Large intestine (tissue), 3 donors: ENCODE results near the gene NSG1. TPM values are rescaled to one million over a fixed set of nuclear protein-coding genes. Genes with fewer than 3 reads are reported as not detected.

ENCODE experiments used
- DNase-seq, 2 donors: peaks; one replicate each; pipeline versions ENCODE4 v3.0.0 to v3.0.0-alpha.2; 2013
- H3K27ac ChIP-seq: one replicate; pipeline ENCODE4 v1.5.1; 2013; ENCODE audit warnings: low read length
- H3K27me3 ChIP-seq: 2 replicates; pipeline ENCODE4 v1.6.1; 2013; ENCODE audit warnings: low read length; ENCODE audit not compliant: control insufficient read depth, insufficient read depth
- H3K36me3 ChIP-seq: 2 replicates; pipeline ENCODE4 v1.6.1; 2013; ENCODE audit warnings: low read length; ENCODE audit not compliant: control insufficient read depth, insufficient read depth
- H3K4me1 ChIP-seq: one replicate; pipeline ENCODE4 v1.6.1; 2013; ENCODE audit warnings: low read length; ENCODE audit not compliant: control insufficient read depth, insufficient read depth
- H3K4me3 ChIP-seq: one replicate; pipeline ENCODE4 v1.5.1; 2013; ENCODE audit warnings: low read length
- H3K9me3 ChIP-seq: one replicate; pipeline ENCODE4 v1.6.1; 2013; ENCODE audit warnings: mild to moderate bottlenecking, low read depth, low read length, moderate library complexity; ENCODE audit not compliant: control insufficient read depth
- WGBS: methylation state at CpG from one replicate; pipeline ENCODE4 v1.1.5; 2013; ENCODE audit warnings: low lambda C conversion rate; ENCODE audit not compliant: insufficient coverage; 5-methylcytosine and 5-hydroxymethylcytosine counted together
- polyA plus RNA-seq: library from polyadenylated mRNA; unstranded; fragments of 120-200 nt; gene quantifications from one replicate; pipeline ENCODE4 v1.2.1, GENCODE V29; 2013

The NSG1 gene
- polyA plus RNA-seq, 1 donor = 30.1 TPM

DNA sequence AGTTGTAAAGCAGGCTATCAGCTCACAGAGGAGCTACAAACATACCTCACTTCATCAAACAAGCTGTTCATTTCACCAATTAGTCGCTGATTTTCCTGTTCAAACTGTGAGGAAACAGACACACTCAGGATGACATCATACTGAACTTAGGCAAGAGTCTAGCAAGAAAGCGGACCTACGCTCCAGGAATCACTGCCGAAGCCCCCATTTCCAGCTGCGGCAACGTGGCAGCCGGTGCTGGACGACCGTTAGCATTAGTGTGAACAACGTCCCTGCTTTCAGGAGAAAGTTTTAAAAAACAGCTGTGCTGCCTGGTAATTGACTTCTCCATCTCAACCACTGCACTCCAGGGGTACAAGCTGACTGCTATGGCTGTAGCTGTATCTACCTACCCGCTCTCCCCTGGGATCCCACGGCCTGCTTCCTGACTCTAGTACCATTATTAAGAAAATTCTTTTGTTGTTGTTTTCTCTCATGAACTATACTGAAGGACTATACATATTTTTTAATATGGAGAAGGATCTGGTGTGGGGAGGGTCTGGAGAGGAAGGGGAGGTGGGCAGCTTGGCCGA lies 38.3 kb downstream of the NSG1 start:
- no CpG with 5 or more reads among the region's 13 CpGs for WGBS
- DNase-seq = no peak
- Histone ChIP-seq H3K27me3 (no peaks in the 10 kb centered on the region), H3K9me3 (no peaks in the 10 kb centered on the region), H3K4me3 (no peak overlapping the region), H3K36me3 (peaks cover 62% of the 10 kb centered on the region), H3K27ac (no peak overlapping the region), H3K4me1 (no peaks in the 10 kb centered on the region)

DNA sequence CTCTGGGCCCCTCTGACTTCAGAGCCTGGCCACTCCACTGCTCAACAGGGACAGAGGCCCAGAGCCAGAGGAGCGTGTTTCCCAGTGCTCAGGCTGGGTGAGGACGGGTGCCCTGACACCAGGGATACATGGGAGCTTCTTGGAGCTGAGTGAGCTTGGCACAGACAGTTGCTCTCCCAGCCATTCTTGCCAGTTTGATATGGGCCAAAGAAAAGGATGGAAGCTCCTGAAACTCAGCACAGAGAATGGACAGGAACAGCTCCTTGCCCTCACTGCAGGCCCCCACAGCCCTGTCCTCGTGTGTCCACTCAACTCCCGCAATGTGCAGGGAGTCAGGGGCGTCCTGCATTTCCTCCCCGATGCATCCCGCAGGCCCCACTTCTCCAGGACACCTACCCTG lies 38.8 kb downstream of the NSG1 start:
- Histone ChIP-seq H3K27ac (no peak overlapping the region), H3K4me3 (no peak overlapping the region), H3K36me3 (peaks cover 57% of the 10 kb centered on the region), H3K9me3 (no peaks in the 10 kb centered on the region), H3K4me1 (no peaks in the 10 kb centered on the region), H3K27me3 (no peaks in the 10 kb centered on the region)
- no CpG with 5 or more reads among the region's 7 CpGs for WGBS
- no peak for DNase-seq

DNA sequence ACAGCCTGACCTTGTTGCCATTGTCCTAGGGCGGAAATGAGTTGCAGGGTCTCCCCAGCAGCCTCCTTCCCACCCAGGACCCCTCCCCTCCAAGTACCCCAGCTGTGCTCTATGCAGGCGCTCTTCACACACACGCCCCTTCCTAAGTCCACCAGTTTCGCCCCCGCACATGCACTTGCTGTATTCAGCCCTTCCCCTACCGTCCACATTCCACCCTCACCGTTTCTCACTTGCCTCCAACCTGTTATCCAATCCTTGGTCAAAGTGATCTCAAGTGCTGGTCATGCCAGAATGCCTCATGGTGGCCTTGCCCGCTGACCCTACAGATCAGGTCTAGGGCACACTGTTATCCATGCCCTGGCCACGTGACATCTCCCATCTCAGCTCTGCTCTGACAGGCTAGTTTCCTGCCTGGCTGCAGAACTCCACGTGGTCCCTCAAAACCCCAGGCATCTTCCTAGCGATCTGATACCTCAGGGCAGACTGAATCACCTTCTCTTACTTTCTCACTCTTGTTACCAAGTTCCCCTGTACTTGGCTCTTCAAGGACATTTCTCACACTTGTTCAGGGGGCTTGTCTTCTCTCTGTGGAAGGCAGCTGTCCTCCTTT lies 39.7 kb downstream of the NSG1 start:
- Histone ChIP-seq H3K9me3 (no peaks in the 10 kb centered on the region), H3K4me1 (no peaks in the 10 kb centered on the region), H3K4me3 (no peak overlapping the region), H3K36me3 (peaks cover 49% of the 10 kb centered on the region), H3K27ac (no peak overlapping the region), H3K27me3 (no peaks in the 10 kb centered on the region)
- WGBS = 72% methylated on average over 4 of the region's 11 CpGs
- DNase-seq = no peak

DNA sequence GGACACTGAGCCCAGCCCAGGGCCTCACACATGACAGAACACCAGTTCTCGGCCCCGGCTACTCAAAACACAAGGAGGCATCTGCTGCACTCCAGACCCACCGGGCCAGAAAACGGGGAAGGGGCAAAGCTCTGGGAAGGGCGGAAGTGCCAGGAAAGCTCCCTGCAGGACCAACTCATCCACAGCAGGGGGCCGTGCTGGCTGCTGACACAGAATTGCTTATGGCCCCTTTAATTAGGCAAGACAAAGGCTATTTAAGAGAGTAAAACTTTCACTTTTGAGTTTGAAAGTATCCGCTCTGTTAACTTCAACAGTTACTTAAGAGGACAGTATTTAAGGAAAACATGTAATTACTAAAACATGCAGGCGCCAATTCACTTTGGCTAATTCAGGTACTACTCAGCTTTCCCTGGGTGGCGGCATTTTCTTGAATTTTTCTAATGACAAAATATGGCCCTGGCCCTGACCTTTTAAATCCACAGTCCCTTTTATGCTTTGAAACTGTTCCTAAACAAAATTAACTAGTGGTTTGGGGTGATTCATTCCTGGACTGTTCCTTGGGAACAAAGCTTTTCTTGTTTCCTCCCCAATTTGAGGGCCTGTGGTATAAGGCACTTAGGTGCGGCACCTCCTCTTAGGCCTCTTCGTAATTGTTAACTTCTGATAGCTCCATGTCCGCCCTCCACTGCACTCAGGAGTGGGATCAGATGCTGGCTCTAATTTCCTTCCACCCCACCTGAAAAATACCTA lies 40.4 kb downstream of the NSG1 start:
- Histone ChIP-seq H3K4me3 (no peak overlapping the region), H3K27ac (no peak overlapping the region), H3K4me1 (no peaks in the 10 kb centered on the region), H3K9me3 (no peaks in the 10 kb centered on the region), H3K27me3 (no peaks in the 10 kb centered on the region), H3K36me3 (peaks cover 46% of the 10 kb centered on the region)
- 100% methylated on average over 3 of the region's 12 CpGs for WGBS
- no peak for DNase-seq

DNA sequence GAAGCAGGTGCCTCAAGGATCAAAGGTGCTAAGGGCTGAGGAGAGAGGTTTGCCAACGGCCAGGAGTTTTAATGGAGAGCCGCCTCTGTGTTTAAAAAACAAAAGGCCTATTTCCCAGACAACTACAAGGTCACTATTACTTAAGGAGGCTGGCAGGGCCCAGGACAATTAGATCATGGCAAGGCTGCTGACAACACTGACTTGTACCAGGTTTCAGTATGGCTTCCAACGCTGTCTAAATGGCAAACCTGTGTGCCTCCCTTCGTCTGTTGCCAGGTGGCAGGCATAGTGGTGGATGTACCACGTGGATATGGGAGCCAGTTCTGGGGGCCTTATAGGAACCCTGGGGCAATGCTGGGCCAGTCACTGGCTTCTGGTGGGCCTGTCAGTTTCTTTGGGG lies 41.0 kb downstream of the NSG1 start:
- Histone ChIP-seq H3K4me1 (no peaks in the 10 kb centered on the region), H3K27ac (no peak overlapping the region), H3K36me3 (peaks cover 50% of the 10 kb centered on the region), H3K27me3 (no peaks in the 10 kb centered on the region), H3K4me3 (no peak overlapping the region), H3K9me3 (no peaks in the 10 kb centered on the region)
- 80% methylated on average over 1 of the region's 5 CpGs for WGBS
- no peak for DNase-seq

DNA sequence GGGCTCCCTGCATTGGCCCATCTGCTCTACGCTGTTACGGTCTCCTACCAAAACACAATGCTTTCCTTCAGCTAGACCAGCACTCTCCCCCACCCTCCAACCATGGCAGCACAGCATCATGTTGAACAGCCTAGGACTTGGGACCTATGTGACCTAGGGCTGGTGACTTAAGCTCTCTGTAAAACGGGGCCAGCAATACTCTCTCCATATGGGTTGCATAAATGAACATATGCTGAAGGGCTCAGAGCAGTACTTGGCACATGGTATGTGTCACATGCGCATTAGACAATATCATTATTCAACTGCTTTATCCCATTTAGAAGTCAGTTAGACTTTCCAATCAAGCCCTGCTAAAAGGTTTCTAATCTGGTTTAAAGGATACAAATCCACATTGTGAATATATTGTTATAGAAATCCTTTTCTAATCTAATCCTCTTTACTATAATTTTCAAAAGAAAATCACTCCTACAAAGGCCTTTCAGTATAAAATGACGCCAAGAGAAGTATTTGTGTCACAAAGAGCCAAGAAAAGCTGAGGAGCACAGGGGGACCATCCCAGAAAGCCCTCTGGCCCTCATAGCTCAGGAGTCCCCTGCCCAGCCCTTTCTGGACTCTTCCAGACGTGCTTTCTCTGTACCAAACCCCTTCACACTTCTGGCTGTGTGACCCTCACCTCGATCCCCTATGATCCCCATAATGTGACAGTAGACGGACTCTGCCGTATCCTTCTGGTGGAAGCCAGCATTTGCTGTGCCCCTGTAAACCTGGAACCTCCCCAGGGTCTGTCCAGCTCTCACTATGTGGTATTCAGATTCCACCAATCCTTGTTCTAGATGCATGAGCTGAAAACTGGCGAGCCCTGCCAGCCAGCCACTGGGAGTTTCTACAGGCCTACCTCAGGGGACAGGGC lies 42.3 kb downstream of the NSG1 start:
- DNase-seq = no peak
- H3K4me1 ChIP-seq = no peaks in the 10 kb centered on the region
- no CpG with 5 or more reads among the region's 10 CpGs for WGBS

DNA sequence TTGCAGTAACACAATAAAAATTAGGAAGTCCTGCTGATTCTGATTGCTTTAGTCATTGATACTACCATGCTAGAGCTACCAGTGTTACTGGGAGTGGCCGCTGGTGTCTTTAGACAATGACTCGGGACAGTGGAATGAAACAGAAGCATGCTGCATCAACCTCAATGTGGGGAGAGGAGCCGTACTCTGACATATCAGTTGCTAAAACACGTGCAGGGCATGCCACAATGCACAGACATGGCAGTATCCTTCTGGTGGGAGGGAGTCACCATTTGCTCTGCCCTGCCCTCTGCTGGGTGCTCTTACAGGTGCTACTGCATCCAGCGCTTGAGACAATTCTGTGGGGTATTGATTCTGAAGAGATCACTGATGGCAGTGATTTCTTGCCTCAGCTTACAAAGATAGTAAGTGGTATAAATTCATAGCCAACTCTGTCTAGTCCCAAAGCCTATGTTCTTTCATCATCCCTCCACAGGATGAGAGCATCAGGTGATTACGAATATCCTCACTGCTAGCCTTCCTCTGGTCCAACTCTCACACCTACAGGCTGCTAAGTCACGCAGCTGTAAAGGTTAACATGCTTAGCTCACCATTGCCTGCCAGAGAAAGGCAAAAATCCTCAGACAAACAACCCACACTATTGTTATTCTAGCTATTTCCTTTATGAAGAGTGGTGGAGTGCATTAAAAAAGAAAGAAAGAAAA lies 43.7 kb downstream of the NSG1 start:
- 100% methylated on average over 1 of the region's 7 CpGs for WGBS
- no peaks in the 10 kb centered on the region for H3K9me3 ChIP-seq
- H3K4me3 ChIP-seq = no peak overlapping the region
- no peaks in the 10 kb centered on the region for H3K4me1 ChIP-seq
- no peak overlapping the region for H3K27ac ChIP-seq
- peaks cover 43% of the 10 kb centered on the region for H3K36me3 ChIP-seq
- no peaks in the 10 kb centered on the region for H3K27me3 ChIP-seq
- peak; percentile 16 to 23 for DNase-seq

More for the DNA sequence above, 42.3 kb downstream of the NSG1 start:
- no peak overlapping the region for H3K4me3 ChIP-seq
- no peaks in the 10 kb centered on the region for H3K27me3 ChIP-seq
- H3K9me3 ChIP-seq = no peaks in the 10 kb centered on the region
- H3K36me3 ChIP-seq = peaks cover 46% of the 10 kb centered on the region
- no peak overlapping the region for H3K27ac ChIP-seq

DNA sequence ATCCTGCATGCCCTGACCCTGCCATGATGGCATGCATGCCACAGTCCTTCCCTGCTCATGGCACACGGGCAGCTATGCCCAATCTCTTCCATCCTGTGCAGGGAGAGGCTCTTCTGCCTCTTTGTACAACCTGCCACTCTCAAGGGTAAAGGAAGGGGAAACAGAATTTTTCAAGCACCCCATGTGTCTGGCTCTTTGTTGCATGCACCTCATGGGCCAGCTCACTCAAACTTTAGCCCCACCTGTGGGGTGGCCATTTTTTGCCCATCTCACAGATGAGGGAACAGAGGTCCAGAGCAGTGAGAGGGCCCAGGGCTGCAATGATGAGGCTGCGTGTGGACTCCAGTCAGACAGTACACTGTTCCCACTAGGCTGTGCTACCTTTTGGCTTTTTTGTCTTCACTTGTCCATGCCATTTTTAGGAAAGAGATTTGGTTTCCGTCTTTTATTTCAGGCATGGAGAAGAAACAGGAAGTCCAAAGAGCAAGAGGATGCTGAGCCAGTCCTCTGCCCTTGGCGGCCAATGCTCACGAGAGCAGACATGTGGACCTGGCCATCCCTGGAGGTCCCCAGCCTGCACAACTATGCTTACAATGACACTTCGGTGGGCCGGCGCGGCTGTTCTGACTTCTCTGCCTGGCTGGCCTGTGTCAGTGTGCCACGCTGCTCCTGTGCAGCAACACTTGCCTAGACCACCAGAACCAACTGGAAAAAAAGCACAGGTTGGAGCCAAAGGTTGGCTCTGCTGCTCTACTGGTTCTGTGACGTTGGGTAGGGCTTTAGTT lies 45.6 kb downstream of the NSG1 start:
- peaks cover 42% of the 10 kb centered on the region for H3K36me3 ChIP-seq
- H3K27me3 ChIP-seq = no peaks in the 10 kb centered on the region
- DNase-seq = no peak
- no peaks in the 10 kb centered on the region for H3K4me1 ChIP-seq
- no CpG with 5 or more reads among the region's 11 CpGs for WGBS
- H3K9me3 ChIP-seq = no peaks in the 10 kb centered on the region
- H3K27ac ChIP-seq = no peak overlapping the region
- H3K4me3 ChIP-seq = no peak overlapping the region

DNA sequence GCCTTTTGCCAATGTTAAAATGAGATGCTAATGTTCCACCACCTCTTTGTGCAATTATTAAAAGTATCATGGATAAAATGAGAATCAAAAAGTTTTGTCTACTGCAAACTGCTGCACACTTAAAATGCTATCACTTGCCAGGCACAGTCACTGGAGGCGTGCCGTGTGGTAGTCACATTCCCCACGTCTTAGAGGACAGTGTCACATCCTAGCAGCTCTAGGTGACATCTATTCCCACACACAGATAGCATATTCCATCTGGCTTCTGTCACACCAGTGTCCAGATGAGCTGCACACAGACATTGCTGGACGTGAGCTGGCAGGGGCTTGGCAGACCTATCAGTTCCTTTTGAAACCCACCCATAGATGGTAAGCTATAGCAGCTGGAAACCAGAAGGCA lies 47.0 kb downstream of the NSG1 start:
- Histone ChIP-seq H3K36me3 (peaks cover 39% of the 10 kb centered on the region), H3K9me3 (no peaks in the 10 kb centered on the region), H3K27ac (no peak overlapping the region), H3K4me1 (no peaks in the 10 kb centered on the region), H3K4me3 (no peak overlapping the region), H3K27me3 (no peaks in the 10 kb centered on the region)
- WGBS = no CpG with 5 or more reads among the region's 4 CpGs
- DNase-seq = no peak
